Measurements from ENCODE around the gene CAVIN3. TPM values are rescaled to one million over a fixed set of nuclear protein-coding genes. Genes with fewer than 3 reads are reported as not detected.

The CAVIN3 gene
- total and polyA plus RNA-seq, 2 experiments from 2014 or later, result 33.2 to 34.2 TPM

- Histone ChIP-seq H3K4me2 (no peak overlapping the region), H4K20me1 (replicated peaks; ENCODE audit: insufficient read depth) (no peaks in the 10 kb centered on the region), H3K4me1 (ENCODE audit: insufficient read depth) (no peaks in the 10 kb centered on the region), H3F3A (replicated peaks; ENCODE audit: low read depth) (no peaks in the 10 kb centered on the region), H3K4me3 (no peak overlapping the region), H2AFZ (no peak overlapping the region), H3K36me3 (ENCODE audit: insufficient read depth) (no peaks in the 10 kb centered on the region), H3K79me2 (replicated peaks; ENCODE audit: insufficient read depth) (no peaks in the 10 kb centered on the region), H3K27me3 (ENCODE audit: insufficient read depth) (no peaks in the 10 kb centered on the region), H3K27ac (ENCODE audit: low read depth) (no peak overlapping the region), H3K9me2 (ENCODE audit: insufficient read depth) (no peaks in the 10 kb centered on the region)
- TF ChIP-seq CREB1 (CRISPR knock-in tag; IDR thresholded peaks at IDR 0.05; ENCODE audit: low read depth) (no peak), POLR2AphosphoS5 (IDR thresholded peaks at IDR 0.05; ENCODE audit: low read depth) (no peak), JUNB (IDR thresholded peaks at IDR 0.05; ENCODE audit: unreplicated experiment) (no peak), ZNF114 (CRISPR knock-in tag; IDR thresholded peaks at IDR 0.05) (no peak), EZH2 (IDR thresholded peaks at IDR 0.05; ENCODE audit: low read depth, unreplicated experiment) (no peak), ETS1 (IDR thresholded peaks at IDR 0.05) (no peak), STAT1 (IDR thresholded peaks at IDR 0.05; ENCODE audit: unreplicated experiment) (no peak), REST (IDR thresholded peaks at IDR 0.05; ENCODE audit: unreplicated experiment) (no peak), EZH2phosphoT487 (IDR thresholded peaks at IDR 0.05; ENCODE audit: unreplicated experiment) (no peak), CTCF (conservative IDR thresholded peaks at IDR 0.05; ENCODE audit: low read depth in 2 of 2) (no peak), ZNF331 (CRISPR knock-in tag; IDR thresholded peaks at IDR 0.05; ENCODE audit: low read depth) (no peak), ZNF462 (CRISPR knock-in tag; IDR thresholded peaks at IDR 0.05) (no peak), NANOG (IDR thresholded peaks at IDR 0.05; ENCODE audit: borderline replicate concordance) (no peak)
- no peaks in the 10 kb centered on the region for H3K36me3 Mint-ChIP-seq (ENCODE audit: low read depth)
- H3K4me3 Mint-ChIP-seq, result no peak overlapping the region
- H3K4me1 Mint-ChIP-seq, result peaks cover 4% of the 10 kb centered on the region; the same call in 2 of the 3 replicates
- H3K27ac Mint-ChIP-seq, result no peak overlapping the region
- DNase-seq (ENCODE audit: low spot score) (no peak), ATAC-seq (no peak)
- H3K27me3 Mint-ChIP-seq (ENCODE audit: insufficient read depth, low read depth, poor library complexity), result peaks cover 3% of the 10 kb centered on the region
- no peaks in the 10 kb centered on the region for H3K9me3 Mint-ChIP-seq
Observed at GRCh38 chr11:6360183-6360582, 39.9 kb upstream of the CAVIN3 start.
